ENCODE measurements around the gene TNNI3.
"Not testable (repeated sequence)": the region's sequence is repeated elsewhere in the genome, so short reads cannot be mapped to it uniquely, and the experiment has no call there.

The TNNI3 gene

DNA sequence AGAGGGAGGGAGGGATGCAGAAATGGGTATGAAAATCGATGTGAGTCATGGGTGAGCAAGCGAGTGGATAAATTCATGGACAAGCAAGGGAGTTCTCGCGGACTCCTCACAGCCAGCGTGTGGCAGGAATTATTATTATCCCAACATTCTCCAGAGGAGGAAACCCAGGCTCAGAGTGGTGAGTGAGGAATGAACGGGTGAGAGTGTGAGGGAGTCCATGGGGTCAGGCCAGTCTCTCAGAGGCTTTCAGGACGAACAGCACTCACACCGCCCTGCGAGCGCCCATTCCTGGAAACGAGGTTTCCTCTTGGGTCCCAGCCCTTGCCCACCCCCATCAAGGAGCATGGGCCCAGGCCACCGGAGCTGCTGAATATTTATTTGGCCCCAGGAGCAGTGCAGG is 15.2 kb upstream of the TNNI3 start:
- DNase-seq, result no peak

- DNase-seq, result not testable (repeated sequence)
These were observed 14.8 kb upstream of the TNNI3 start for GRCh38 chr19:55172318-55172717.

- DNase-seq, result no peak
These were observed 13.9 kb upstream of the TNNI3 start for GRCh38 chr19:55171440-55171839.

DNA sequence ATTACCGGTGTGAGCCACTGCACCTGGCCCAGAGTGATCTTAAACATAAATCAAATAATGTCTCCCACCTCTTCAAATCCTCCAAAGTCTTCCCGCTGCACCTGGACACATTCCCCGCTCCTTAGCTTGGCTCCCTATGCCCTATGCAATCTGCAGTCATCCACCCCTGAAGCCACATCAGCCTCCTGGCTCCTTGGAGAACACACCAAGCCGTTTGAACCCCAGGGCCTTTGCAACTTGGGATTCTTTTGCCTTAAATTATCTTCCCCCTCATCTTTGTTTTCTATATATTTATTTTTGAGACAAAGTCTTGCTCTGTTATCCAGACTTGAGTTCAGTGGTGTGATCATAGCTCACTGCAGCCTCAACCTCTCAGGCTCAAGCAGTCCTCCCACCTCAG is 11.6 kb upstream of the TNNI3 start:
- DNase-seq, result no peak

GRCh38 chr19:55166530-55167268 is 9.2 kb upstream of the TNNI3 start, which contains the start of gene DNAAF3:
Gene DNAAF3 (minus strand): TSS chr19:55166613. CDS start chr19:55166413, 200 bp downstream.
- peak; percentile 95 for DNase-seq

- peak; percentile 71 for DNase-seq
These were observed 8.5 kb upstream of the TNNI3 start for GRCh38 chr19:55165952-55166529.

GRCh38 chr19:55161571-55162322 is 4.2 kb upstream of the TNNI3 start:
- DNase-seq, result no peak

DNA sequence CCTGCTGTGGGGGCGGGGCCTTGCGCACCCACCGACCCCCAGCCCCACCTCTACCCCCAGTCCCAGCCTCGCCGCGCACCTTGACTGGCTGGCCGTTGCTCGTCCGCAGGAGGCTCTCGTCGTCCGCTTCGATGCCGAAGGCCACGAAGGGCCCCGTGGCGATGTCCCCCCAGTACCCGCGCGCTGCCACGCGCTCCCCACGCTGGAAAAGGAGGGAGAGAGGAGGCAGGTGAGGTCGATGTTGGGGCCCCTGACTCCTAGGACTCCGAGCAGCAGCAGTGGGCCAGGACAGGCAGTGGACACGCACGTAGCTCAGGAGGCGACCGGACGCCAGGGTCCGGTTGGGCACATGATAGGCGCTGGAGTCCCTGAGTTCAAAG is 3.4 kb upstream of the TNNI3 start:
- no peak for DNase-seq

DNA sequence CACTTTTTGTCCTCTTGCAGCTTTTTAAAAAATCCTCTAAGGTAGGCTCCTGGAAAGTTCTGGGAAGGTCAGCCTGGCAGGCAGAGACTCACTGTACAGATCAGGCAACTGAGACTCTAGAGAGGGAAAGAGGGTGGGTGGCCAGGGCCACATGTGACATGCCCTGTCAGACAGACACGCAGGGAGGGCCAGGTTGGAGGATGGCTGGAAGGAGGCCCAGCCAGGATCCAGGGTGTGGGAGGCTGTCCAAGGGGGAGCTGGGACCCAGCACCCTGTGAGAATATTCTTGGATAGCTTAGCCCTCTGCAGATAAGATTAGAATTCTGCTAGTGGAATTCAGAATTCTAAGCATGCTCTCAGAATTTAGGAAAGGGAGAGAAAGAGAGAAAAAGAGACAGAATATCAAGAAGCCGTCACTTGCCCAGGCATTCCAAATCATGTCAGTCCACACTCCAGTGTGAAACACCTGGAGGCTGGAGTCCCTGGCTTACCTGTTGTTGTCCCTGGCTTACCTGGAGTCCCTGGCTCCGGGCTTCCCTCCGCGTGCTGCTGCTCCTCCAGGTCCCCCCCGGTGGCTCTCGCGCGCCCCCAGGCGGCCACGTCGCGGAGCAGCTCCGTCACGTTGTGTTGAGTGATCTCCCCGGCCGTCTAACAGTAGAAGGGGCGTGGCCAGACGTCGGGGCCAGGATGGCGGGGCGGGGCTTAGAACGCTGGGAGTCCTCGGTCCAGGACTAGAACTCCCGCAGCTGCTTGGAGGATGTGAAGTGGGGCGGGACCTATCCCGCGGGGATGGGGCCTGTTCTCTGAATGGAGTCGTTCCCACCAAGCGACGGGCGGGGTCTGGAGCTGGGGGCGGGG is 2.8 kb upstream of the TNNI3 start:
- DNase-seq, result peak; percentile 92

- DNase-seq, result no peak
These were observed 1.6 kb upstream of the TNNI3 start for GRCh38 chr19:55158848-55159749.

DNA sequence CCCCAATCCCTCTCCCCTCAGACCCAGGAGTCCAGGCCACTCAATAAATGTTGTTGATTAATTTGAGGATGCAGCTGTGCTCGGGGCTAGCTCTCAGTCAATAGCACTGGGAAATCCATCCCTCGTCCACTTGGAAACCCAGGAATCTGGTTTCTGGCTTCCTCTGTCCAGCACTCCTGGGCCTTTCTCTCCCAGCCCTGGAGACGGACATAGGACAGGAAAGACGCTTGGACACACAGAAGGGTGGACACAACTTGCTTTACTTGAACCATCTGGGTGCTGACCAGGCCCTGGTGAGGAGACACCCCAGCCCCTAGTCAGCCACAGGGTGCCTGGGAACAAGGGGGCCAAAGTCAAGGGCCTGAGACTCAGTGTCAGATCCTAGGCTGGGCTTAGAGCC is 891 bp upstream of the TNNI3 start:
- DNase-seq, result no peak

- peak; percentile 88 for DNase-seq
These were observed 1.1 kb downstream of the TNNI3 start for GRCh38 chr19:55156202-55157063.

- not testable (repeated sequence) for DNase-seq
These were observed 1.7 kb downstream of the TNNI3 start for GRCh38 chr19:55155784-55156183.

DNA sequence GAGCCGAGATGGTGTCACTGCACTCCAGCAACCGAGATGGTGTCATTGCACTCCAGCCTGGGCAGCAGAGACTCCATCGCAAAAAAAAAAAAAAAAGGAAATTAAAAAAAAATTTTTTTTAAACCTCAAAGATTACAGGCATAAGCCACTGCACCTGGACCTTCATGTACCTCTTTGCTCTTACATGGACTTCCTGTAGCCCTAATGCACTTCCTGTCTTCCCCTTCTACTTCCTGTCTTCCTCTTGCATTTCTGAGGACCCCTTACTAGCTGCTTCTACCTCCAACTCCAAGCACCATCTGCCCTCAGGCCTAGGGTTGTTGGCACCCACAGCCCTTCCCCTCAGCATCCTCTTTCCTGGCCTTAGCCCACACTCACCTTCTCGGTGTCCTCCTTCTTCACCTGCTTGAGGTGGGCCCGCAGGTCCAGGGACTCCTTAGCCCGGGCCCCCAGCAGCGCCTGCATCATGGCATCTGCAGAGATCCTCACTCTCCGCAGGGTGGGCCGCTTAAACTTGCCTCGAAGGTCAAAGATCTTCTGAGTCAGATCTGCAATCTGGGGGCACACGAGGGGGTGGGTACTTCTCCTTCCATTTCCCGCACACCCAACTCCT is 3.8 kb downstream of the TNNI3 start:
- DNase-seq, result no peak

GRCh38 chr19:55152017-55152416 is 5.5 kb downstream of the TNNI3 start:
- DNase-seq, result no peak

GRCh38 chr19:55149078-55150003 is 8.2 kb downstream of the TNNI3 start, which contains the start of gene TNNT1:
Gene TNNT1 (minus strand): TSS chr19:55149206. CDS start chr19:55147157, 2,049 bp downstream.
- DNase-seq, result no peak

DNA sequence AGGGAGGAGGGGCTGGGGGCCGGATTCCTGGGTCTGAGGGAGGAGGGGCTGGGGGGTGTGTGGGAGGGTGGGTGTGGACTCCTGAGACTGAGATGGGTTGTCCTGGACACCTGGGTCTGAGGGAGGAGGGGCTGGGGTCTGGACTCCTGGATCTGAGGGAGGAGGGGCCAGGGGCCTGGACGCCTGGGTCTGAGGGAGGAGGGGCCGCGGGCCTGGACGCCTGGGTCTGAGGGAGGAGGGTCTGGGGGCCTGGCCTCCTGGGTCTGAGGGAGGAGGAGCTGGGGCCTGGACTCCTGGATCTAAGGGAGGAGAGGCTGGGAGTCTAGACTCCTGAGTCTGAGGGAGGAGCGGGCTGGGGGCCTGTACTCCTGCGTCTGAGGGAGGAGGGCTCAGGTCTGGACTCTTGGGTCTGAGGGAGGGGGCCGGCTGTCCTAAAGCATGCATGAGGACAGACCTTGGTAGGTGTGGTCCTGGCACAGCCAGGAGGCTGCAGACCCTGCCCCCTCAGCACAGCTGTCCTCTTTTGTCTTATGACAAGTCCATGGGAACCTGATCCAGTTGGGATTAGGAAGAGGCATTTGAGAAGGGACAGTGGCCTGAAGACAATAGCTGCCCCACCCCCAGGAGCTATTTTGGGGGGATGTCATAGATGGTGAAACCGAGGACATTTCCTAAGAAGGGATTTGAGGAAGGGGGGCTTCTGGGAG is 9.8 kb downstream of the TNNI3 start:
- DNase-seq, result no peak

DNA sequence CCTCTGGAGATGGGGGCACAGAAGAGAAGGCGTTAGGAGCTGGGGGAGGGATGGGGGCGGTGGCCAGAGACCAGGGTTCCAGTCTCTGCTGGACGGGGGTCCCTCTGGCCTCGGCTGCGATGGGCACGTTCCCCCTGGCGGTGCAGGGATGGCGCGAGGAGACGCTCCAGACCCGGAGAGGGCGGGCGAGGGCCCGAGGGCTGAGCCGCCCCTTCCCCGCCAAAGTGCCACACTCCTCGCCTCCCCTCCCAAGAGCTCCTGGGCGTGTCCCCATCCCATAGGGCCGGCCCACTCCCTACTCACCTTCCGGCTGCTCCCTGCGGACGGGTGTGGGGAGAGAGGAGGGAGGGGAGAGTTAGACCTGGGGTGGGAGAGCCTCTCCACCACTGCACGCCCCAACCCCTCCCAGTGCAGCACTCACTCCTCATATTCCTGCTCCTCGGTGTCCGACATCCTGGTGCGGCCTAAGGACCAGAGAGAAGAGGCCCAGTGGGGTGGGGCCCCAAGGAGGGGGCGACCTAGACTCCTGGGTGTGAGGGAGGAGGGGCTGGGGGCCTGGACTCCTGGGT is 10.7 kb downstream of the TNNI3 start:
- peak; percentile 75 for DNase-seq
